COLO829 (cell line): Measurements from ENCODE around the gene GJA10.
"Not testable (repeated sequence)": the region's sequence is repeated elsewhere in the genome, so short reads cannot be mapped to it uniquely, and the experiment has no call there.

ENCODE experiments used
- DNase-seq: peaks from one replicate; pipeline ENCODE4 v3.0.0; 2012; ENCODE audit warnings: low spot score

GJA10 gene

GRCh38 chr6:89894169-89894568, at the start of gene GJA10:
GJA10 (plus strand) TSS chr6:89894469; CDS start chr6:89894469, 0 bp downstream.
- DNase-seq, result no peak

GRCh38 chr6:89847513-89847912, 46.8 kb upstream of the GJA10 start:
- not testable (repeated sequence) for DNase-seq

GRCh38 chr6:89853068-89853467, 41.2 kb upstream of the GJA10 start:
- DNase-seq, result no peak

- DNase-seq, result no peak
Observed at GRCh38 chr6:89858041-89858440, 36.2 kb upstream of the GJA10 start.

GRCh38 chr6:89859744-89860143, 34.5 kb upstream of the GJA10 start:
- DNase-seq, result no peak

GRCh38 chr6:89862273-89862672, 32.0 kb upstream of the GJA10 start:
- DNase-seq, result no peak

GRCh38 chr6:89862698-89863097, 31.6 kb upstream of the GJA10 start:
- DNase-seq, result no peak

- DNase-seq, result no peak
Observed at GRCh38 chr6:89866024-89866678, 28.1 kb upstream of the GJA10 start.

- no peak for DNase-seq
Observed at GRCh38 chr6:89873721-89874120, 20.5 kb upstream of the GJA10 start.

GRCh38 chr6:89874438-89874837, 19.8 kb upstream of the GJA10 start:
- no peak for DNase-seq

GRCh38 chr6:89886378-89887120, 7.7 kb upstream of the GJA10 start:
- no peak for DNase-seq

GRCh38 chr6:89887452-89888137, 6.7 kb upstream of the GJA10 start:
- no peak for DNase-seq

- no peak for DNase-seq
Observed at GRCh38 chr6:89888138-89888514, 6.1 kb upstream of the GJA10 start.

GRCh38 chr6:89888871-89889270, 5.4 kb upstream of the GJA10 start:
- DNase-seq, result no peak

GRCh38 chr6:89890845-89891528, 3.3 kb upstream of the GJA10 start:
- not testable (repeated sequence) for DNase-seq

- not testable (repeated sequence) for DNase-seq
Observed at GRCh38 chr6:89892577-89892976, 1.7 kb upstream of the GJA10 start.

GRCh38 chr6:89895276-89895874, 1.1 kb downstream of the GJA10 start:
- DNase-seq, result peak; percentile 30

GRCh38 chr6:89910001-89910901, 16.0 kb downstream of the GJA10 start:
- DNase-seq, result not testable (repeated sequence)

GRCh38 chr6:89910902-89911240, 16.6 kb downstream of the GJA10 start:
- peak; percentile 72 for DNase-seq

GRCh38 chr6:89916136-89916920, 22.1 kb downstream of the GJA10 start:
- DNase-seq, result no peak
